SKM-1 treated with dmso at 0.1 percent for 144 hours (cell line): ENCODE measurements around the gene TSPAN17.

Experiments
- DNase-seq: peaks from one replicate; lab custom pipeline; 2025; ENCODE audit not compliant: unreplicated experiment; lab: John Stamatoyannopoulos, UW

The TSPAN17 gene

DNA sequence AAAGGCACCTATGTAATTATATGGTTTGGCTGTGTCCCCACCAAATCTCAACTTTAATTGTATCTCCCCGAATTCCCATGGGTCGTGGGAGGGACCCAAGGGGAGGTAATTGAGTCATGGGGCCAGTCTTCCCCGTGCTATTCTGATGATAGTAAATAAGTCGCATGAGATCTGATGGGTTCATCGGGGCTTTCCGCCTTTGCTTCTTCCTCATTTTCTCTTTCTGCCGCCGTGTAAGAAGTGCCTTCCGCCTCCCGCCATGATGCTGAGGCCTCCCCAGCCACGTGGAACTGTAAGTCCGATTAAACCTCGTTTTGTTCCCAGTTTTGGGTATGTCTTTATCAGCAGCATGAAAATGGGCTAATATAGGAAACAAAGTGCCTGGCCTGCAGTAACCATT lies 56.6 kb downstream of the TSPAN17 start:
- no peak for DNase-seq

DNA sequence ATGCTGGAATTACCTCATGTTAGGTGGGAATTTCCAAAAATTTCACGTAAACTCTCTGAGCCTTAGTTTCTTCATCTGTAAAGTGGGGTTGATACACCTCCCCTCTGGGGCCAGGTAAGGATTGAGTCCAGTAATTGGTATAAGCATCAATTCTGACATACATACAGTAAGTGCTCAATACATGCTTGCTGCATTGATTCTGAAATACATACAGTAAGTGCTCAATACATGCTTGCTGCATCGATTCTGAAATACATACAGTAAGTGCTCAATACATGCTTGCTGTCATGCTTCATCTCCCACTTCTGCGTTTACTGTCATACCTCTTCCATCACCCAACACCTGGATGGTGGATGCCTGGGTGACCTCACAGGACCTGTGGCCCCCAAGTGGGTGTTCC lies 57.1 kb downstream of the TSPAN17 start:
- DNase-seq = no peak

GRCh38 chr5:176704817-176705216 lies 57.5 kb downstream of the TSPAN17 start:
- DNase-seq = no peak
